ENCODE data around the gene MAN2B1.

Gene MAN2B1

DNA sequence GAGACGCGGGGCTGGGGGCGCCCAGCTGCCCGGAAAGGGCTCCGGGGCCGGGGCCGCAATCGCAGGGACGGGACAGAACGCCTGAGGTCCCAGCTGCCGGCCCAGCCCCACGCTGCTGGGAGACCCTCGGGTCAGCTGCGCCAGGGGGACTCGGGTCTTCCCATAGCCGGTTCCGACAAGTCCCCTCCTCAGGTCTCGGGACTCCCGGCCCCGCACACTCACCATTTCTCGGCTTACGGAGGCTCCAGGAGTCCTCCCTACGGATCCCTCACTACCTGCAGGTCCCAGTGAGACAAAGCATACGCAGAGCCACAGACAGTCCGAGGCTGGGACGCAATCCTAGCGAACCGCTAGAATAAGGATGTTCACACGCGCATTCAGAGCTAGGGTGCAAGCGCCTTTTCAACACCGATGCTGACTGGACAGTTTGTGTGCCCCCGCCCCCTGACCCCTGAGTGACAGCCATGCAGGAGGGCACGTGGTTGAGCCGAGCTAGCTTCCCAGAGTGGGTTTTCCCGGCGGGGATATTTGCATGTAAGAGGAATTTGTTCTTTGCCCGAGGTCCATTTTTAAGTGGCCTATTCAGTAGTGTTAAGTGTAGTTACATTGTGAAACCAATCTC lies 69.5 kb downstream of the MAN2B1 start:
- Histone ChIP-seq H3K4me2 (ENCODE audit: low read depth, low read length) (no peak overlapping the region), H3K9ac (ENCODE audit: low read length) (no peak overlapping the region), H3K9me2 (replicated peaks; ENCODE audit: insufficient read depth, low read length) (no peaks in the 10 kb centered on the region), H3K36me3 (replicated peaks; ENCODE audit: insufficient read depth, low read length) (no peaks in the 10 kb centered on the region), H3K9me3 (replicated peaks; ENCODE audit: insufficient read depth, low read length) (no peaks in the 10 kb centered on the region), H3K79me2 (ENCODE audit: low read length) (peaks cover 10% of the 10 kb centered on the region; the same call in 1 of the 2 replicates), H3K27me3 (replicated peaks; ENCODE audit: insufficient read depth, low read length) (no peaks in the 10 kb centered on the region), H3K27ac (ENCODE audit: low read length) (no peak overlapping the region), H3K4me1 (ENCODE audit: low read length) (no peaks in the 10 kb centered on the region), H3K4me3 (ENCODE audit: low read length) (no peak overlapping the region), H4K20me1 (ENCODE audit: insufficient read depth, low read length) (no peaks in the 10 kb centered on the region), H3F3A (ENCODE audit: insufficient read depth, low read length) (no peaks in the 10 kb centered on the region), H2AFZ (ENCODE audit: low read length) (no peak overlapping the region)
- TF ChIP-seq, protein P1, sequence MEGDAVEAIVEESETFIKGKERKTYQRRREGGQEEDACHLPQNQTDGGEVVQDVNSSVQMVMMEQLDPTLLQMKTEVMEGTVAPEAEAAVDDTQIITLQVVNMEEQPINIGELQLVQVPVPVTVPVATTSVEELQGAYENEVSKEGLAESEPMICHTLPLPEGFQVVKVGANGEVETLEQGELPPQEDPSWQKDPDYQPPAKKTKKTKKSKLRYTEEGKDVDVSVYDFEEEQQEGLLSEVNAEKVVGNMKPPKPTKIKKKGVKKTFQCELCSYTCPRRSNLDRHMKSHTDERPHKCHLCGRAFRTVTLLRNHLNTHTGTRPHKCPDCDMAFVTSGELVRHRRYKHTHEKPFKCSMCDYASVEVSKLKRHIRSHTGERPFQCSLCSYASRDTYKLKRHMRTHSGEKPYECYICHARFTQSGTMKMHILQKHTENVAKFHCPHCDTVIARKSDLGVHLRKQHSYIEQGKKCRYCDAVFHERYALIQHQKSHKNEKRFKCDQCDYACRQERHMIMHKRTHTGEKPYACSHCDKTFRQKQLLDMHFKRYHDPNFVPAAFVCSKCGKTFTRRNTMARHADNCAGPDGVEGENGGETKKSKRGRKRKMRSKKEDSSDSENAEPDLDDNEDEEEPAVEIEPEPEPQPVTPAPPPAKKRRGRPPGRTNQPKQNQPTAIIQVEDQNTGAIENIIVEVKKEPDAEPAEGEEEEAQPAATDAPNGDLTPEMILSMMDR (IDR thresholded peaks at IDR 0.05; ENCODE audit: low read length) = no peak
- TF ChIP-seq EZH2 (optimal IDR thresholded peaks at IDR 0.05; ENCODE audit: low read depth, low read length) = no peak
- TF ChIP-seq EZH2phosphoT487 (IDR thresholded peaks at IDR 0.05; ENCODE audit: low read length) = no peak
- DNase-seq = no peak

Data from MM.1S (cell line).